Measurements from ENCODE around the gene TNRC18. TPM values are rescaled to one million over a fixed set of nuclear protein-coding genes. Genes with fewer than 3 reads are reported as not detected.

Gene TNRC18
- total RNA-seq, 6 donors from 2014 or later: 101 to 617 (median 128) TPM

- no peaks in the 10 kb centered on the region for H3K9me3 ChIP-seq
- 86 to 91% methylated on average over 2 to 8 of the region's 8 CpGs for WGBS, 2 donors
- no peak overlapping the region for H3K4me3 ChIP-seq
- no peak overlapping the region for H3K27ac ChIP-seq
- H3K36me3 ChIP-seq: no peaks in the 10 kb centered on the region
- DNase-seq (no peak), ATAC-seq (ENCODE audit: low FRiP score in 2 of 2) (no peak)
- peaks cover 4 to 18% (median 7%) of the 10 kb centered on the region in 4 donors for H3K4me1 ChIP-seq
- TF ChIP-seq CTCF (IDR thresholded peaks at IDR 0.05) (no peak), POLR2A (IDR thresholded peaks at IDR 0.05) (no peak), POLR2AphosphoS5 (IDR thresholded peaks at IDR 0.05) (no peak), EP300 (IDR thresholded peaks at IDR 0.05) (no peak)
- H3K27me3 ChIP-seq: no peaks in the 10 kb centered on the region
These were observed 30.9 kb upstream of the TNRC18 start for GRCh38 chr7:5454485-5454884.

DNA sequence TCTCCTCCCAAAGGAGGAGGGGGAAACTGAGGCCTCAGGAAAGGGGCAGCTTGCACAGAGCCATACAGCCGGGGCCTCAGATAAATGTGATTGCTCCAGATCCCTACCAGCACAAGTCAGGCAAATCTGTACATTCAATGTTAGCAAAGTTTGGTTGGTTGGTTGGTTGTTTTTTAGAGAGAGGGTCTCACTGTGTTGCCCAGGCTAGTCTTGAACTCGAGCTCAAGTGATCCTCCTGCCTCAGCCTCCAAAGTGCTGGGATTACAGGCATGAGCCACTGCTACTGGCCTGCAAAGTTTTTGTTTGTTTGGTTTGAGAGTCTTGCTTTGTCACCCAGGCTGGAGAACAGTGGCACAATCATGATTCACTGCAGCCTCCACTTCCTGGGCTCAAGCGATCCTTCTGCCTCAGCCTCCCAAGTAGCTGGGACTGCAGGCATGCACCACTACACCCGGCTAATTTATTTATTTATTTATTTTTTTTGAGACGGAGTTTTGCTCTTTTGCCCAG is 30.0 kb upstream of the TNRC18 start:
- no peaks in the 10 kb centered on the region for H3K36me3 ChIP-seq
- no peak overlapping the region for H3K27ac ChIP-seq
- WGBS, 2 donors: 50 to 87% methylated on average over 5 of the region's 5 CpGs

GRCh38 chr7:5452937-5453540 is 29.4 kb upstream of the TNRC18 start:
- peak in 1 of 2 donors; percentile 30 for ATAC-seq (ENCODE audit: low FRiP score in 2 of 2)
- Histone ChIP-seq H3K27me3 (no peaks in the 10 kb centered on the region), H3K36me3 (no peaks in the 10 kb centered on the region), H3K9me3 (no peaks in the 10 kb centered on the region), H3K4me1 (peaks cover under 1 to 14% (median 5%) of the 10 kb centered on the region in 4 donors), H3K27ac (no peak overlapping the region), H3K4me3 (no peak overlapping the region)
- 72 to 81% methylated on average over 14 of the region's 14 CpGs for WGBS, 2 donors
- DNase-seq: no peak
- TF ChIP-seq EP300 (IDR thresholded peaks at IDR 0.05) (no peak), POLR2AphosphoS5 (IDR thresholded peaks at IDR 0.05) (no peak), CTCF (IDR thresholded peaks at IDR 0.05) (no peak), POLR2A (IDR thresholded peaks at IDR 0.05) (no peak)

More for the DNA sequence above, 30.0 kb upstream of the TNRC18 start:
- Histone ChIP-seq H3K27me3 (no peaks in the 10 kb centered on the region), H3K4me1 (peaks cover 4 to 17% (median 7%) of the 10 kb centered on the region in 4 donors), H3K4me3 (no peak overlapping the region), H3K9me3 (no peaks in the 10 kb centered on the region)
- no peak for DNase-seq
- TF ChIP-seq CTCF (IDR thresholded peaks at IDR 0.05) (no peak), POLR2AphosphoS5 (IDR thresholded peaks at IDR 0.05) (no peak), EP300 (IDR thresholded peaks at IDR 0.05) (no peak), POLR2A (IDR thresholded peaks at IDR 0.05) (no peak)
- ATAC-seq (ENCODE audit: low FRiP score in 2 of 2): no peak

DNA sequence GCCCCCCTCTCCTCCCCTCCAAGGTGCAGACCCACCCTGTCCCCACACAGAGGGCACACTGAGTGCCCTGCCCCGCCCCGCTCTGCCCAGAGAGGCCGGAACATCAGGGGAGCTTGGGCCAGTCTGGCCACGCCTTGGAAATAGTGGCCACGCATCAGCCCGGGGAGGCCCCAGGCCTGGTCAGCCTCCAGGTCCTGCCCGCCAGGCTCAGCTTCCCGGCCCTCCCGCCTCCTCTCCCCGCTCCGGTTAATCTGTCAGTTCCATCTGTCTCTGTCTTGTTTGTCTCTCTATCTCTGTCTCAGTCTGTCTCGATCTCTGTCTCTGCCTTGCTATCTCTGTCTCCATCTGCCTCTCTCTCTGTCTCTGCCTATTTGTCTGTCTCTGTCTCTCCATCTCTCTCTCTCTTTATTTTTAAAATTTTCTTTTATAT is 28.9 kb upstream of the TNRC18 start:
- H3K27me3 ChIP-seq: no peaks in the 10 kb centered on the region
- no peak for TF ChIP-seq CTCF (IDR thresholded peaks at IDR 0.05)
- TF ChIP-seq EP300 (IDR thresholded peaks at IDR 0.05): no peak
- no peak for TF ChIP-seq POLR2AphosphoS5 (IDR thresholded peaks at IDR 0.05)
- TF ChIP-seq POLR2A (IDR thresholded peaks at IDR 0.05): no peak
- no peak overlapping the region for H3K4me3 ChIP-seq
- peak in 1 of 2 donors; percentile 39 for DNase-seq
- no peaks in the 10 kb centered on the region for H3K36me3 ChIP-seq
- H3K9me3 ChIP-seq: no peaks in the 10 kb centered on the region
- H3K4me1 ChIP-seq: peaks cover 0 to 14% (median 2%) of the 10 kb centered on the region in 4 donors
- 82 to 87% methylated on average over 8 to 12 of the region's 12 CpGs for WGBS, 2 donors
- peak; percentile 19 to 35 for ATAC-seq (ENCODE audit: low FRiP score in 2 of 2)
- no peak overlapping the region for H3K27ac ChIP-seq

DNA sequence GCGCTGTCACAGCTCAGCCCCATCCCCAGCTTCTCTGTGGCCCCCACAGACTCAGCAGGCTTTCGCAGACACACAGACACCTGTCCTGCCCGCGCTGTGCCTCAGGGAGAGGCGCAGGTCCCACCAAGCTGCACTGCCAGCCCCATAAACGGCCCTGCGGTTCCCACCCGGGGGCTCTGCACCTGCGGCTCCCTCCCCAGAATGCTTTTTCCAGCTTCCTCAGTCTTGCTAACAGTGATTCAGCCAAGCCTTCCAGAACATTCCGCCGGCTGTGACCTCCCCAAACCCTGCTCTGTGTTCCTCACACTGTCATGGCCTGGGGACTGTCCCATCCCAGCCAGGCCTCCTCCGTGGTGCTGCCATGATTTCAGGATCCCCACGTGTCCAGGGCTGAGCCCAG is 27.8 kb upstream of the TNRC18 start:
- H3K36me3 ChIP-seq: no peaks in the 10 kb centered on the region
- no peaks in the 10 kb centered on the region for H3K9me3 ChIP-seq
- WGBS, 2 donors: 67 to 75% methylated on average over 1 to 12 of the region's 13 CpGs
- ATAC-seq (ENCODE audit: low FRiP score in 2 of 2) (peak in 1 of 2 donors; percentile 23), DNase-seq (no peak)
- no peak overlapping the region for H3K27ac ChIP-seq
- peaks cover 0 to 14% (median 1%) of the 10 kb centered on the region in 4 donors for H3K4me1 ChIP-seq
- no peak for TF ChIP-seq POLR2AphosphoS5 (IDR thresholded peaks at IDR 0.05)
- TF ChIP-seq EP300 (IDR thresholded peaks at IDR 0.05): no peak
- TF ChIP-seq POLR2A (IDR thresholded peaks at IDR 0.05): no peak
- no peak for TF ChIP-seq CTCF (IDR thresholded peaks at IDR 0.05)
- no peak overlapping the region for H3K4me3 ChIP-seq
- no peaks in the 10 kb centered on the region for H3K27me3 ChIP-seq
